GM06990 (cell line): ENCODE measurements around the gene OR10A3.

Experiments
- DNase-seq: peaks from one replicate; pipeline ENCODE4 v3.0.0-alpha.2; 2011; ENCODE audit not compliant: insufficient read length; ENCODE audit errors: extremely low read depth
- H3K27me3 ChIP-seq: replicated peaks from 2 replicates; pipeline ENCODE4 v1.6.0; 2011; ENCODE audit warnings: low read length; ENCODE audit not compliant: control insufficient read depth, insufficient read depth
- H3K36me3 ChIP-seq: 2 replicates; pipeline ENCODE4 v1.5.1; 2011; ENCODE audit warnings: low read length; ENCODE audit not compliant: control insufficient read depth, insufficient read depth
- H3K4me3 ChIP-seq: replicated peaks from 2 replicates; pipeline ENCODE4 v1.5.1; 2011; ENCODE audit warnings: low read depth, mild to moderate bottlenecking, control low read depth, low read length
- TF ChIP-seq, protein P1 (sequence below): IDR thresholded peaks from 2 replicates; pipeline ENCODE4 v1.5.1; 2011; ENCODE audit warnings: low read length, control low read depth, mild to moderate bottlenecking, inconsistent platforms; ENCODE audit not compliant: insufficient read depth, poor library complexity, severe bottlenecking

The OR10A3 gene

GRCh38 chr11:7898666-7899283, 42.7 kb downstream of the OR10A3 start:
- Histone ChIP-seq H3K27me3 (no peaks in the 10 kb centered on the region), H3K4me3 (no peak overlapping the region), H3K36me3 (no peaks in the 10 kb centered on the region)
- peak; percentile 15 for DNase-seq
- TF ChIP-seq, protein P1, sequence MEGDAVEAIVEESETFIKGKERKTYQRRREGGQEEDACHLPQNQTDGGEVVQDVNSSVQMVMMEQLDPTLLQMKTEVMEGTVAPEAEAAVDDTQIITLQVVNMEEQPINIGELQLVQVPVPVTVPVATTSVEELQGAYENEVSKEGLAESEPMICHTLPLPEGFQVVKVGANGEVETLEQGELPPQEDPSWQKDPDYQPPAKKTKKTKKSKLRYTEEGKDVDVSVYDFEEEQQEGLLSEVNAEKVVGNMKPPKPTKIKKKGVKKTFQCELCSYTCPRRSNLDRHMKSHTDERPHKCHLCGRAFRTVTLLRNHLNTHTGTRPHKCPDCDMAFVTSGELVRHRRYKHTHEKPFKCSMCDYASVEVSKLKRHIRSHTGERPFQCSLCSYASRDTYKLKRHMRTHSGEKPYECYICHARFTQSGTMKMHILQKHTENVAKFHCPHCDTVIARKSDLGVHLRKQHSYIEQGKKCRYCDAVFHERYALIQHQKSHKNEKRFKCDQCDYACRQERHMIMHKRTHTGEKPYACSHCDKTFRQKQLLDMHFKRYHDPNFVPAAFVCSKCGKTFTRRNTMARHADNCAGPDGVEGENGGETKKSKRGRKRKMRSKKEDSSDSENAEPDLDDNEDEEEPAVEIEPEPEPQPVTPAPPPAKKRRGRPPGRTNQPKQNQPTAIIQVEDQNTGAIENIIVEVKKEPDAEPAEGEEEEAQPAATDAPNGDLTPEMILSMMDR = no peak

GRCh38 chr11:7896009-7896785, 45.3 kb downstream of the OR10A3 start:
- TF ChIP-seq, protein P1 = no peak
- no peak for DNase-seq
- H3K36me3 ChIP-seq = no peaks in the 10 kb centered on the region
- H3K27me3 ChIP-seq = no peaks in the 10 kb centered on the region
- H3K4me3 ChIP-seq = no peak overlapping the region

DNA sequence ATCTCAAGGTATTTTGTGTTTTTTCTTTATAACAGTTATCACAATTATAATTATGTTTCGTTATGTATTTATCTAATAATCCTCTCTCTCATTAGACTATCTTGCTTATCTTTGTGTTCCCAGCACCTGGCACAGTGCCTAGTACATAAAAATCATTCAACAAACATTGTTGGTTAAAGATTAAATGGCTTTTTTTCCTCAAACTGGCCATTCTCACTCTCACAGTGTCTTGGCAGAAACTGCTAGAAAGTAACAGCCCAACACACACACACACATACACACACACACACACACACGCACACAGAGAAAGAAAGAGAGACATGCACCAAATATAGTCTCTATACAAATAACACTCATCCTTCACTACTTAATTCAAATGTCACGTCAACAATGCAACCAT, 47.3 kb downstream of the OR10A3 start:
- no peaks in the 10 kb centered on the region for H3K27me3 ChIP-seq
- no peaks in the 10 kb centered on the region for H3K36me3 ChIP-seq
- no peak overlapping the region for H3K4me3 ChIP-seq
- TF ChIP-seq, protein P1 = no peak
- no peak for DNase-seq

GRCh38 chr11:7893796-7894195, 47.7 kb downstream of the OR10A3 start:
- Histone ChIP-seq H3K36me3 (no peaks in the 10 kb centered on the region), H3K4me3 (no peak overlapping the region), H3K27me3 (no peaks in the 10 kb centered on the region)
- no peak for DNase-seq
- TF ChIP-seq, protein P1 = no peak

- no peak overlapping the region for H3K4me3 ChIP-seq
- no peaks in the 10 kb centered on the region for H3K27me3 ChIP-seq
- TF ChIP-seq, protein P1 = peak; percentile 61
- H3K36me3 ChIP-seq = no peaks in the 10 kb centered on the region
- no peak for DNase-seq
Measured at GRCh38 chr11:7892840-7893254, 48.7 kb downstream of the OR10A3 start.
